ENCODE data around the gene CERS4. TPM values are rescaled to one million over a fixed set of nuclear protein-coding genes. Genes with fewer than 3 reads are reported as not detected.

CERS4 gene
- total and polyA plus RNA-seq, 2 donors (not counting 3 experiments of a cell fraction or from before 2014, with no cell fraction given), result 4.9 to 7.7 TPM

DNA sequence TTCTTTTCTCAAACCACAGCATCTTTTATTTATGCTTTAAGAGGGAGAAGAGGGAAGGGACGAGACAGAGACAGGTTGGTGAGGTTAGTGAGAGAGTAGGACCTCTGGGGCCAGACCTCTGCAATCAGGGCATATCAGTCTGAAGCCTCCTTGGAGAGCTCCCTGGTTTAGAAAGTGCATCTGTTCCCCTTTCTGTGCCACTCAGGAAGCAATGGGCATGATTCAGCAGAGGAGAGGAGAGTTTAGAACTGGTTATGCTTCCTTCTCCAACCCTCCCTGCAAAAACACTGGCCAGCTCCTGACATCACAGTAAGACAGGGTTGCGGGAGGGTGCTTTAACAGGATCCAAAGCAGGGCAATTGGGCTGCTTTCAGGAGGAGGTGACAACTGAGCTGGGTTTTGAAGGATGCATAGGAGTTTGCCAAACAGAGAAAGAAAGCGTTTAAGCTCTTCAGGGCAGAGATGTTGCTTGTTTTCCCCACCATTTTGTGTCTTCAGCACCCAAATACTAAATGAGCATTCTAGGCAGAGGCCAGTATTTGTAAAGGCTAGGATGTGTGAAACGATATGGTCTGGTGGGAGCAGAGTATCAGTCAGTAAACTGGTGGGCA, 33.1 kb downstream of the CERS4 start:
- Histone ChIP-seq H3K4me1 (ENCODE audit: control insufficient read depth, extremely low read depth, insufficient read depth, low read length) (no peaks in the 10 kb centered on the region), H3K4me3 (replicated peaks in 1 of 3; ENCODE audit: insufficient read depth in 1 of 3, low read depth in 1 of 3, low read length in 3 of 3) (no peak overlapping the region), H3K4me2 (ENCODE audit: insufficient read depth, low read length) (no peak overlapping the region), H3K79me2 (ENCODE audit: control insufficient read depth, insufficient read depth, low read length) (no peaks in the 10 kb centered on the region), H3K36me3 (ENCODE audit: control insufficient read depth in 2 of 2, extremely low read depth in 1 of 2, insufficient read depth in 2 of 2, low read length in 2 of 2) (no peaks in the 10 kb centered on the region), H3K27ac (ENCODE audit: insufficient read depth, low read depth, low read length) (no peak overlapping the region), H3K9me1 (replicated peaks; ENCODE audit: control insufficient read depth, extremely low read depth, insufficient read depth, low read length) (no peaks in the 10 kb centered on the region), H4K20me1 (replicated peaks; ENCODE audit: control insufficient read depth, extremely low read depth, insufficient read depth, low read length) (no peaks in the 10 kb centered on the region), H3K27me3 (ENCODE audit: control insufficient read depth in 2 of 2, insufficient read depth in 2 of 2, low read length in 2 of 2) (no peaks in the 10 kb centered on the region), H3K9me3 (replicated peaks; ENCODE audit: control insufficient read depth, insufficient read depth, low read length) (no peaks in the 10 kb centered on the region), H2AFZ (ENCODE audit: low read depth, low read length) (no peak overlapping the region), H3K9ac (replicated peaks; ENCODE audit: extremely low read depth, insufficient read depth, low read length) (no peak overlapping the region)
- FAIRE-seq, result no peak
- TF ChIP-seq POLR2A (IDR thresholded peaks at IDR 0.05; ENCODE audit: low read depth, low read length) (no peak), MYC (IDR thresholded peaks at IDR 0.05; ENCODE audit: low read depth, low read length) (no peak), EZH2 (IDR thresholded peaks at IDR 0.05; ENCODE audit: borderline replicate concordance, low read depth, low read length, severe bottlenecking) (no peak), POLR2AphosphoS5 (IDR thresholded peaks at IDR 0.05; ENCODE audit: insufficient read depth, low read depth, low read length) (no peak), FOS (IDR thresholded peaks at IDR 0.05; ENCODE audit: borderline replicate concordance, insufficient read depth, low read length) (no peak), JUN (IDR thresholded peaks at IDR 0.05; ENCODE audit: borderline replicate concordance, insufficient read depth, insufficient read length, low read depth) (no peak), GATA2 (IDR thresholded peaks at IDR 0.05; ENCODE audit: insufficient read depth, insufficient read length, low read depth, low read length) (no peak)
- TF ChIP-seq, protein P1, sequence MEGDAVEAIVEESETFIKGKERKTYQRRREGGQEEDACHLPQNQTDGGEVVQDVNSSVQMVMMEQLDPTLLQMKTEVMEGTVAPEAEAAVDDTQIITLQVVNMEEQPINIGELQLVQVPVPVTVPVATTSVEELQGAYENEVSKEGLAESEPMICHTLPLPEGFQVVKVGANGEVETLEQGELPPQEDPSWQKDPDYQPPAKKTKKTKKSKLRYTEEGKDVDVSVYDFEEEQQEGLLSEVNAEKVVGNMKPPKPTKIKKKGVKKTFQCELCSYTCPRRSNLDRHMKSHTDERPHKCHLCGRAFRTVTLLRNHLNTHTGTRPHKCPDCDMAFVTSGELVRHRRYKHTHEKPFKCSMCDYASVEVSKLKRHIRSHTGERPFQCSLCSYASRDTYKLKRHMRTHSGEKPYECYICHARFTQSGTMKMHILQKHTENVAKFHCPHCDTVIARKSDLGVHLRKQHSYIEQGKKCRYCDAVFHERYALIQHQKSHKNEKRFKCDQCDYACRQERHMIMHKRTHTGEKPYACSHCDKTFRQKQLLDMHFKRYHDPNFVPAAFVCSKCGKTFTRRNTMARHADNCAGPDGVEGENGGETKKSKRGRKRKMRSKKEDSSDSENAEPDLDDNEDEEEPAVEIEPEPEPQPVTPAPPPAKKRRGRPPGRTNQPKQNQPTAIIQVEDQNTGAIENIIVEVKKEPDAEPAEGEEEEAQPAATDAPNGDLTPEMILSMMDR (IDR thresholded peaks at IDR 0.05; ENCODE audit: extremely low read depth in 1 of 2, insufficient read depth in 1 of 2, low read depth in 1 of 2, low read length in 2 of 2), result no peak
- TF ChIP-seq, protein P2, sequence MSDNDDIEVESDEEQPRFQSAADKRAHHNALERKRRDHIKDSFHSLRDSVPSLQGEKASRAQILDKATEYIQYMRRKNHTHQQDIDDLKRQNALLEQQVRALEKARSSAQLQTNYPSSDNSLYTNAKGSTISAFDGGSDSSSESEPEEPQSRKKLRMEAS (IDR thresholded peaks at IDR 0.05; ENCODE audit: insufficient read depth, insufficient read length), result no peak
- dilution Hi-C loops (cut with MboI; ENCODE audit: extremely low pct_ligation_motif_present, low sequenced_read_pairs) (no loop called here), intact Hi-C loops (cut with micrococcal nuclease) (no loop called here)
- no TSS peak for BruUV-seq (replicated peaks)
- ChIA-PET POLR2A (no interaction called here), CTCF (interaction anchor here (1.1 to 2.5 kb wide), 4 partner anchors 9 to 325 kb away, joined by 3 to 10 read pairs (median 8); no protein-coding TSS in a partner anchor)
- no peak for DNase-seq (ENCODE audit: low read depth, low spot score)
